ENCODE measurements around the gene MRI1.

- TF ChIP-seq CTCF (IDR thresholded peaks at IDR 0.05) (no peak), ZNF263 (CRISPR knock-in tag; IDR thresholded peaks at IDR 0.05; ENCODE audit: low read depth) (no peak)
Observed at GRCh38 chr19:13817615-13818371, 53.5 kb downstream of the MRI1 start.
